ENCODE measurements around the gene FGG.

Gene FGG

GRCh38 chr4:154585369-154586018 is 27.0 kb downstream of the FGG start:
- no peak for TF ChIP-seq CTCF (conservative IDR thresholded peaks at IDR 0.05; ENCODE audit: low read depth, low read length)
- H3K4me3 ChIP-seq (ENCODE audit: low read depth, low read length), result no peak overlapping the region
- DNase-seq (ENCODE audit: low read depth), result no peak

GRCh38 chr4:154584259-154584658 is 28.2 kb downstream of the FGG start:
- DNase-seq (ENCODE audit: low read depth), result no peak
- no peak for TF ChIP-seq CTCF (conservative IDR thresholded peaks at IDR 0.05; ENCODE audit: low read depth, low read length)

GRCh38 chr4:154583677-154584076 is 28.8 kb downstream of the FGG start:
- no peak for TF ChIP-seq CTCF (conservative IDR thresholded peaks at IDR 0.05; ENCODE audit: low read depth, low read length)
- H3K4me3 ChIP-seq (ENCODE audit: low read depth, low read length), result no peak overlapping the region
- DNase-seq (ENCODE audit: low read depth), result no peak

More at GRCh38 chr4:154584259-154584658, 28.2 kb downstream of the FGG start:
- H3K4me3 ChIP-seq (ENCODE audit: low read depth, low read length), result no peak overlapping the region

GRCh38 chr4:154583230-154583629 is 29.2 kb downstream of the FGG start:
- DNase-seq (ENCODE audit: low read depth), result no peak
- no peak overlapping the region for H3K4me3 ChIP-seq (ENCODE audit: low read depth, low read length)
- TF ChIP-seq CTCF (conservative IDR thresholded peaks at IDR 0.05; ENCODE audit: low read depth, low read length), result no peak

GRCh38 chr4:154582723-154583122 is 29.7 kb downstream of the FGG start:
- no peak overlapping the region for H3K4me3 ChIP-seq (ENCODE audit: low read depth, low read length)
- no peak for DNase-seq (ENCODE audit: low read depth)
- TF ChIP-seq CTCF (conservative IDR thresholded peaks at IDR 0.05; ENCODE audit: low read depth, low read length), result no peak

- no peak for DNase-seq (ENCODE audit: low read depth)
- TF ChIP-seq CTCF (conservative IDR thresholded peaks at IDR 0.05; ENCODE audit: low read depth, low read length), result no peak
- no peak overlapping the region for H3K4me3 ChIP-seq (ENCODE audit: low read depth, low read length)
Observed at GRCh38 chr4:154579927-154580326, 32.5 kb downstream of the FGG start.

- no peak overlapping the region for H3K4me3 ChIP-seq (ENCODE audit: low read depth, low read length)
- TF ChIP-seq CTCF (conservative IDR thresholded peaks at IDR 0.05; ENCODE audit: low read depth, low read length), result no peak
- peak; percentile 24 for DNase-seq (ENCODE audit: low read depth)
Observed at GRCh38 chr4:154578919-154579318, 33.5 kb downstream of the FGG start.

All from choroid plexus epithelial cell (primary cell).